Measurements from ENCODE around the gene ZSCAN5B. TPM values are rescaled to one million over a fixed set of nuclear protein-coding genes. Genes with fewer than 3 reads are reported as not detected.
A peak's percentile ranks its signal among the peaks of the same experiment; 100 is the strongest.

Gene ZSCAN5B
- total RNA-seq, 6 experiments from 2014 or later = not detected

GRCh38 chr19:56170261-56170660, 27.3 kb downstream of the ZSCAN5B start:
- H3K4me1 ChIP-seq = peaks cover 0 to 4% (median 1%) of the 10 kb centered on the region in 4 donors
- intact Hi-C loops (cut with DNase I) = loop anchor here in 1 of 2 donors (10.0 kb wide), 2 partner anchors 65 to 95 kb away; no protein-coding TSS in a partner anchor
- H3K9me3 ChIP-seq = no peaks in the 10 kb centered on the region
- no peak for TF ChIP-seq CTCF (IDR thresholded peaks at IDR 0.05)
- TF ChIP-seq POLR2A (IDR thresholded peaks at IDR 0.05) = no peak
- no peaks in the 10 kb centered on the region for H3K27me3 ChIP-seq
- H3K36me3 ChIP-seq = no peaks in the 10 kb centered on the region
- 74% methylated on average over 13 of the region's 14 CpGs for WGBS (ENCODE audit: insufficient coverage, low coverage, low lambda C conversion rate, missing lambda C conversion rate)
- DNase-seq = no peak
- no peak overlapping the region for H3K27ac ChIP-seq
- ATAC-seq = peak in 3 of 4 donors; percentile 5 to 58 (median 43)
- H3K4me3 ChIP-seq = no peak overlapping the region

- Histone ChIP-seq H3K4me3 (no peak overlapping the region), H3K4me1 (peaks cover 0 to 4% (median 0%) of the 10 kb centered on the region in 4 donors), H3K9me3 (no peaks in the 10 kb centered on the region), H3K27ac (no peak overlapping the region), H3K36me3 (no peaks in the 10 kb centered on the region), H3K27me3 (no peaks in the 10 kb centered on the region)
- DNase-seq (no peak), ATAC-seq (no peak)
- WGBS (ENCODE audit: insufficient coverage, low coverage, low lambda C conversion rate, missing lambda C conversion rate) = 38% methylated on average over 7 of the region's 7 CpGs
- intact Hi-C loops (cut with DNase I) = loop anchor here in 1 of 2 donors (10.0 kb wide), 2 partner anchors 62 to 68 kb away; no protein-coding TSS in a partner anchor
- TF ChIP-seq CTCF (IDR thresholded peaks at IDR 0.05) (no peak), POLR2A (IDR thresholded peaks at IDR 0.05) (no peak)
Measured at GRCh38 chr19:56167064-56167578, 30.5 kb downstream of the ZSCAN5B start.

GRCh38 chr19:56163097-56163496, 34.5 kb downstream of the ZSCAN5B start:
- no peak overlapping the region for H3K4me3 ChIP-seq
- H3K36me3 ChIP-seq = peaks cover 0 to 13% (median 2%) of the 10 kb centered on the region in 4 donors
- H3K27me3 ChIP-seq = no peaks in the 10 kb centered on the region
- 95% methylated on average over 9 of the region's 13 CpGs for WGBS (ENCODE audit: insufficient coverage, low coverage, low lambda C conversion rate, missing lambda C conversion rate)
- ATAC-seq = no peak
- no peak for DNase-seq
- H3K4me1 ChIP-seq = no peaks in the 10 kb centered on the region
- no peaks in the 10 kb centered on the region for H3K9me3 ChIP-seq
- no peak overlapping the region for H3K27ac ChIP-seq
- TF ChIP-seq POLR2A (IDR thresholded peaks at IDR 0.05) = no peak
- TF ChIP-seq CTCF (IDR thresholded peaks at IDR 0.05) = no peak
- intact Hi-C loops (cut with DNase I) = loop anchor here in 1 of 2 donors (10.0 kb wide), 2 partner anchors 58 to 72 kb away; no protein-coding TSS in a partner anchor

- intact Hi-C loops (cut with DNase I) = loop anchor here in 1 of 2 donors (10.0 kb wide), 2 partner anchors 57 to 73 kb away; no protein-coding TSS in a partner anchor
- peak in 1 of 4 donors; percentile 14 for ATAC-seq
- H3K4me3 ChIP-seq = no peak overlapping the region
- no peak for DNase-seq
- no peaks in the 10 kb centered on the region for H3K9me3 ChIP-seq
- H3K27me3 ChIP-seq = no peaks in the 10 kb centered on the region
- H3K36me3 ChIP-seq = peaks cover 0 to 13% (median 2%) of the 10 kb centered on the region in 4 donors
- WGBS (ENCODE audit: insufficient coverage, low coverage, low lambda C conversion rate, missing lambda C conversion rate) = 58% methylated on average over 6 of the region's 9 CpGs
- no peak overlapping the region for H3K27ac ChIP-seq
- no peaks in the 10 kb centered on the region for H3K4me1 ChIP-seq
- no peak for TF ChIP-seq CTCF (IDR thresholded peaks at IDR 0.05)
- no peak for TF ChIP-seq POLR2A (IDR thresholded peaks at IDR 0.05)
Measured at GRCh38 chr19:56162258-56162657, 35.3 kb downstream of the ZSCAN5B start.

Data from right lobe of liver (tissue), 6 donors.